Kidney (tissue), 14 donors: ENCODE results near the gene RPL39L. TPM values are rescaled to one million over a fixed set of nuclear protein-coding genes. Genes with fewer than 3 reads are reported as not detected.

Experiments used
- DNase-seq, 5 donors: peaks; one replicate each; pipeline ENCODE4 v3.0.0-alpha.2; 2013 to 2020
- FAIRE-seq: peaks from 2 replicates; lab custom pipeline; 2012; peaks lifted over from hg19 to GRCh38; lab: Jason Lieb, UNC
- H3K27ac ChIP-seq, 2 donors: one replicate each; pipeline ENCODE4 v1.7.0; 2013; ENCODE audit warnings: low read depth in 2 of 2, low read length in 2 of 2, inconsistent platforms in 1 of 2
- H3K27me3 ChIP-seq: one replicate; pipeline ENCODE4 v1.7.1; 2013; ENCODE audit warnings: low read length, inconsistent platforms; ENCODE audit not compliant: control insufficient read depth, insufficient read depth
- H3K36me3 ChIP-seq, 3 donors: one replicate each; pipeline versions ENCODE4 v1.7.0 to v1.7.1; 2013; ENCODE audit warnings: low read length in 3 of 3, control low read depth in 1 of 3, inconsistent platforms in 1 of 3; ENCODE audit not compliant: insufficient read depth in 3 of 3, control insufficient read depth in 2 of 3
- H3K4me1 ChIP-seq, 3 donors: one replicate each; pipeline versions ENCODE4 v1.7.0 to v1.7.1; 2013; ENCODE audit warnings: low read length in 3 of 3, inconsistent platforms in 1 of 3, low read depth in 1 of 3; ENCODE audit not compliant: control insufficient read depth in 2 of 3, insufficient read depth in 2 of 3
- H3K4me3 ChIP-seq, 3 donors: one replicate each; pipeline versions ENCODE4 v1.7.0 to v1.8.1; 2013; ENCODE audit warnings: low read length in 3 of 3, control low read depth in 1 of 3, inconsistent platforms in 1 of 3
- H3K9ac ChIP-seq, 3 donors: one replicate each; pipeline versions ENCODE4 v1.7.0 to v1.7.1; 2013; ENCODE audit warnings: low read length in 3 of 3, control low read depth in 1 of 3, inconsistent platforms in 1 of 3
- H3K9me3 ChIP-seq, 3 donors: one replicate each; pipeline versions ENCODE4 v1.7.0 to v1.7.1; 2013; ENCODE audit warnings: low read length in 3 of 3, control low read depth in 1 of 3, inconsistent platforms in 1 of 3; ENCODE audit not compliant: control insufficient read depth in 2 of 3, insufficient read depth in 1 of 3
- CTCF ChIP-seq: IDR thresholded peaks from 3 replicates; pipeline ENCODE4 v1.5.1; 2012; ENCODE audit warnings: mild to moderate bottlenecking, moderate library complexity, borderline replicate concordance; ENCODE audit not compliant: insufficient read depth; ENCODE audit errors: extremely low read depth
- intact Hi-C: fragments of 100-400 bp; cut with DNase I; formaldehyde crosslinking; loops from one replicate; pipeline ENCODE4 v1.11.1; 2022
- polyA plus RNA-seq: library from polyadenylated mRNA; stranded (reverse); fragments of 350-450 nt; fragmentation: Illumina TruSeq; extraction: RNeasy Lipid Tissue Mini Kit (QIAGEN cat#74804); gene quantifications from one replicate; pipeline ENCODE4 v1.2.3, GENCODE V29; 2014; ENCODE audit warnings: low read depth, low replicate concordance; ENCODE audit not compliant: insufficient read depth
- total RNA-seq: library from RNA; stranded (reverse); fragmentation: NEBNext Ultra II Directional; extraction: Animal tissue kit (Norgen Biotek cat#: 25700); gene quantifications from one replicate; pipeline ENCODE4 v1.2.1, GENCODE V29; 2021
- donor health status: control.
- donor health status: control.
- donor health status: control.
- donor health status: control.
- donor health status: control.
- donor health status: DM: yes; HTN: yes; CAD: no.
- donor health status: Normal renal cell carcinoma (clear cell type).

RPL39L gene
- total and polyA plus RNA-seq, 2 donors from 2014 or later, result 5.7 to 10.9 TPM

GRCh38 chr3:187093320-187093719 lies 46.0 kb downstream of the RPL39L start:
- FAIRE-seq (no peak), DNase-seq (no peak)
- H3K4me1 ChIP-seq, result no peaks in the 10 kb centered on the region
- intact Hi-C loops, result no loop called here
- H3K36me3 ChIP-seq, result no peaks in the 10 kb centered on the region
- H3K9ac ChIP-seq, result no peak overlapping the region
- no peak for TF ChIP-seq CTCF
- H3K27ac ChIP-seq, result no peak overlapping the region
- H3K9me3 ChIP-seq, result peaks cover 0 to 17% (median 0%) of the 10 kb centered on the region in 3 donors
- no peaks in the 10 kb centered on the region for H3K27me3 ChIP-seq
- no peak overlapping the region for H3K4me3 ChIP-seq

GRCh38 chr3:187088701-187089100 lies 50.6 kb downstream of the RPL39L start:
- DNase-seq, result no peak
- Histone ChIP-seq H3K27ac (no peak overlapping the region), H3K9ac (no peak overlapping the region), H3K27me3 (no peaks in the 10 kb centered on the region), H3K4me3 (no peak overlapping the region), H3K4me1 (peaks cover 0 to 4% (median 0%) of the 10 kb centered on the region in 3 donors), H3K36me3 (no peaks in the 10 kb centered on the region), H3K9me3 (peaks cover 0 to 25% (median 0%) of the 10 kb centered on the region in 3 donors)
- no peak for TF ChIP-seq CTCF
- intact Hi-C loops, result no loop called here
- FAIRE-seq, result no peak

- TF ChIP-seq CTCF, result no peak
- H3K9ac ChIP-seq, result no peak overlapping the region
- H3K27ac ChIP-seq, result no peak overlapping the region
- no peaks in the 10 kb centered on the region for H3K36me3 ChIP-seq
- FAIRE-seq (no peak), DNase-seq (no peak)
- no peaks in the 10 kb centered on the region for H3K27me3 ChIP-seq
- peaks cover 0 to 21% (median 0%) of the 10 kb centered on the region in 3 donors for H3K9me3 ChIP-seq
- H3K4me3 ChIP-seq, result no peak overlapping the region
- H3K4me1 ChIP-seq, result peaks cover 0 to 4% (median 0%) of the 10 kb centered on the region in 3 donors
- intact Hi-C loops, result no loop called here
These were observed 52.5 kb downstream of the RPL39L start for GRCh38 chr3:187086831-187087230.

GRCh38 chr3:187085933-187086332 lies 53.4 kb downstream of the RPL39L start:
- no peaks in the 10 kb centered on the region for H3K36me3 ChIP-seq
- FAIRE-seq (no peak), DNase-seq (no peak)
- no peak overlapping the region for H3K9ac ChIP-seq
- intact Hi-C loops, result no loop called here
- peaks cover 0 to 4% (median 0%) of the 10 kb centered on the region in 3 donors for H3K4me1 ChIP-seq
- no peak overlapping the region for H3K27ac ChIP-seq
- no peak overlapping the region for H3K4me3 ChIP-seq
- no peaks in the 10 kb centered on the region for H3K27me3 ChIP-seq
- no peak for TF ChIP-seq CTCF
- H3K9me3 ChIP-seq, result peaks cover 0 to 21% (median 0%) of the 10 kb centered on the region in 3 donors
